NB4 (cell line): ENCODE measurements around the gene TADA2B.

Experiments
- DNase-seq: peaks from one replicate; pipeline ENCODE4 v3.0.0; 2010; ENCODE audit warnings: low read depth
- H3K4me3 ChIP-seq: one replicate; pipeline ENCODE4 v1.5.1; 2011; ENCODE audit warnings: mild to moderate bottlenecking, low read depth, low read length, moderate library complexity
- MAX ChIP-seq: IDR thresholded peaks from 2 replicates; pipeline ENCODE4 v1.6.1; 2011; ENCODE audit warnings: low read depth, low read length
- MYC ChIP-seq: IDR thresholded peaks from 2 replicates; pipeline ENCODE4 v1.6.1; 2011; ENCODE audit warnings: low read depth, low read length
- POLR2A ChIP-seq: IDR thresholded peaks from 2 replicates; pipeline ENCODE4 v1.6.1; 2011; ENCODE audit warnings: mild to moderate bottlenecking; ENCODE audit not compliant: insufficient read length; ENCODE audit errors: extremely low read depth
- TF ChIP-seq, protein P1 (sequence below): IDR thresholded peaks from one replicate; pipeline ENCODE4 v1.5.1; 2012; ENCODE audit warnings: low read depth, low read length

Gene TADA2B

GRCh38 chr4:7086384-7086783 is 43.2 kb downstream of the TADA2B start:
- no peak for DNase-seq
- TF ChIP-seq POLR2A (no peak), MAX (no peak), MYC (no peak)
- TF ChIP-seq, protein P1, sequence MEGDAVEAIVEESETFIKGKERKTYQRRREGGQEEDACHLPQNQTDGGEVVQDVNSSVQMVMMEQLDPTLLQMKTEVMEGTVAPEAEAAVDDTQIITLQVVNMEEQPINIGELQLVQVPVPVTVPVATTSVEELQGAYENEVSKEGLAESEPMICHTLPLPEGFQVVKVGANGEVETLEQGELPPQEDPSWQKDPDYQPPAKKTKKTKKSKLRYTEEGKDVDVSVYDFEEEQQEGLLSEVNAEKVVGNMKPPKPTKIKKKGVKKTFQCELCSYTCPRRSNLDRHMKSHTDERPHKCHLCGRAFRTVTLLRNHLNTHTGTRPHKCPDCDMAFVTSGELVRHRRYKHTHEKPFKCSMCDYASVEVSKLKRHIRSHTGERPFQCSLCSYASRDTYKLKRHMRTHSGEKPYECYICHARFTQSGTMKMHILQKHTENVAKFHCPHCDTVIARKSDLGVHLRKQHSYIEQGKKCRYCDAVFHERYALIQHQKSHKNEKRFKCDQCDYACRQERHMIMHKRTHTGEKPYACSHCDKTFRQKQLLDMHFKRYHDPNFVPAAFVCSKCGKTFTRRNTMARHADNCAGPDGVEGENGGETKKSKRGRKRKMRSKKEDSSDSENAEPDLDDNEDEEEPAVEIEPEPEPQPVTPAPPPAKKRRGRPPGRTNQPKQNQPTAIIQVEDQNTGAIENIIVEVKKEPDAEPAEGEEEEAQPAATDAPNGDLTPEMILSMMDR, result no peak
- H3K4me3 ChIP-seq, result no peak overlapping the region

DNA sequence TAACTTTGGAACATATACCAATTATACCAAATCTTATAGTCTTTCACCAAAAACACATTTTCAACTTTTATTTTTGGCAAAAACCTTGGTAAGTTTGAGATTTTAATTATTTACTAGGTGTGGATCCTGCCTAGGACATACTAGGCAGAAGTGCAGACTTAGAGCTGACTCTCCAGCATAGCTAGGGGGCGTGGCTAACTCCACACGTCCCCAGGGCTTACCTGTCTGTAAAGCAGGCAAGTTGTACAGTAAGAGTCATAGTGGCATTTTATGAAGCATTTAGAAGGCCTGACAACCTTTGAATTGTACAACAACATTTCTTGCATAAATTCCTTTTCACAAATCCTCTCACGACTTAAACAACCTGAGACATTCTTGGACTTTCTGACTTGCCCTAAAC is 43.9 kb downstream of the TADA2B start:
- DNase-seq, result no peak
- TF ChIP-seq POLR2A (no peak), MAX (no peak), MYC (no peak)
- TF ChIP-seq, protein P1, result no peak
- no peak overlapping the region for H3K4me3 ChIP-seq

- no peak for TF ChIP-seq MYC
- no peak for TF ChIP-seq MAX
- no peak for TF ChIP-seq POLR2A
- TF ChIP-seq, protein P1, result no peak
- H3K4me3 ChIP-seq, result no peak overlapping the region
- DNase-seq, result no peak
Measured at GRCh38 chr4:7089213-7089986, 46.2 kb downstream of the TADA2B start.

- no peak for DNase-seq
- no peak overlapping the region for H3K4me3 ChIP-seq
- TF ChIP-seq MYC (no peak), POLR2A (no peak), MAX (no peak)
- TF ChIP-seq, protein P1, result no peak
Measured at GRCh38 chr4:7092026-7092425, 48.9 kb downstream of the TADA2B start.

GRCh38 chr4:7094916-7095315 is 51.7 kb downstream of the TADA2B start:
- TF ChIP-seq, protein P1, result no peak
- TF ChIP-seq POLR2A, result no peak
- no peak for TF ChIP-seq MYC
- TF ChIP-seq MAX, result no peak
- DNase-seq, result no peak
- H3K4me3 ChIP-seq, result no peak overlapping the region
